HUES64 (cell line): Measurements from ENCODE around the gene TNS4.

Experiments
- H3K27ac ChIP-seq: 2 replicates; pipeline ENCODE4 v1.7.0; 2013; ENCODE audit warnings: low read depth, low read length, inconsistent platforms
- H3K27me3 ChIP-seq: 2 replicates; pipeline ENCODE4 v1.6.1; 2013; ENCODE audit warnings: mild to moderate bottlenecking, low read length; ENCODE audit not compliant: insufficient read depth
- H3K36me3 ChIP-seq: 2 replicates; pipeline ENCODE4 v1.6.1; 2013; ENCODE audit warnings: mild to moderate bottlenecking, low read length; ENCODE audit not compliant: insufficient read depth
- H3K4me1 ChIP-seq: 2 replicates; pipeline ENCODE4 v1.6.1; 2013; ENCODE audit warnings: mild to moderate bottlenecking, low read length, moderate library complexity; ENCODE audit not compliant: insufficient read depth
- H3K4me3 ChIP-seq: 2 replicates; pipeline ENCODE4 v1.5.1; 2013; ENCODE audit warnings: mild to moderate bottlenecking, low read length, moderate library complexity
- H3K9ac ChIP-seq: 2 replicates; pipeline ENCODE4 v1.6.1; 2013; ENCODE audit warnings: mild to moderate bottlenecking, low read depth, low read length
- H3K9me3 ChIP-seq: 2 replicates; pipeline ENCODE4 v1.6.1; 2013; ENCODE audit warnings: low read depth, low read length; ENCODE audit not compliant: insufficient read depth
- WGBS: fragments of 150-250, 120-280 bp; methylation state at CpG from one replicate; pipeline ENCODE4 v1.1.7; 2013; ENCODE audit warnings: missing lambda C conversion rate; 5-methylcytosine and 5-hydroxymethylcytosine counted together

TNS4 gene

DNA sequence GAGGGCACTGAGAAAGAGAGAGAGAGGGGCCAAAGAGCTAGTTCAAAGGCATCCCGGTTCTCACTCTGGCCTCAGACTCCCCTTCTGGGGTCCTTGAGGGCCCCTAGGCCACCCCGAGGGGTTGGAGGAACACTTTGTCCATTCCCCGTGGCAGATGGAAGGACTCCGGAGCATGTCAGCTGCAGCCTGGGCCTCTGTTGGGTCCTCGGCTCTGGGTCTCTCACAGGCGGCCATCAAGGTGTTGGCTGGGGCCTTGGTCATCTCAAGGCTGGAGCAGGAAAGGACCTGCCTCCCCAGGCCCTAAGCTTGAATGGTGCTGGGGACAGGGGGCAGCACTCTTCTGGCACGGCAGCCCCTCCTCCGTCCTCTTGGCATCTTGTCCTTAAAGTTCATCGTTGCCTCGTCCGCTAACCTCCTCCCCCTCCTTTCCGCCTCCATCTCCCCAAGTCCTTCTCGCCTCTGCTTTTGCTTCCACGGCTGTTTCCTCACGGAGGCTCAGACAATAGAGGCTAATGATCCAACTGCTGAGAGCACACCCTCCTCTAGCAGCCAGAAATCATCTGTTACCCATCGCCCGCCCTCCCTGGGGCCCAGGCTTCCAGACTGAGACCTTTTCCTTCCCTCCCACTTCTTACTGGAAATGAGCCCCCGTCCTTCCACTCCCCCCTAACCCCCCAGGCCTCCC lies 40.6 kb upstream of the TNS4 start:
- 75% methylated on average over 18 of the region's 18 CpGs for WGBS
- Histone ChIP-seq H3K4me3 (no peak overlapping the region), H3K27me3 (no peaks in the 10 kb centered on the region), H3K9me3 (no peaks in the 10 kb centered on the region), H3K9ac (no peak overlapping the region), H3K4me1 (no peaks in the 10 kb centered on the region), H3K27ac (no peak overlapping the region), H3K36me3 (no peaks in the 10 kb centered on the region)

DNA sequence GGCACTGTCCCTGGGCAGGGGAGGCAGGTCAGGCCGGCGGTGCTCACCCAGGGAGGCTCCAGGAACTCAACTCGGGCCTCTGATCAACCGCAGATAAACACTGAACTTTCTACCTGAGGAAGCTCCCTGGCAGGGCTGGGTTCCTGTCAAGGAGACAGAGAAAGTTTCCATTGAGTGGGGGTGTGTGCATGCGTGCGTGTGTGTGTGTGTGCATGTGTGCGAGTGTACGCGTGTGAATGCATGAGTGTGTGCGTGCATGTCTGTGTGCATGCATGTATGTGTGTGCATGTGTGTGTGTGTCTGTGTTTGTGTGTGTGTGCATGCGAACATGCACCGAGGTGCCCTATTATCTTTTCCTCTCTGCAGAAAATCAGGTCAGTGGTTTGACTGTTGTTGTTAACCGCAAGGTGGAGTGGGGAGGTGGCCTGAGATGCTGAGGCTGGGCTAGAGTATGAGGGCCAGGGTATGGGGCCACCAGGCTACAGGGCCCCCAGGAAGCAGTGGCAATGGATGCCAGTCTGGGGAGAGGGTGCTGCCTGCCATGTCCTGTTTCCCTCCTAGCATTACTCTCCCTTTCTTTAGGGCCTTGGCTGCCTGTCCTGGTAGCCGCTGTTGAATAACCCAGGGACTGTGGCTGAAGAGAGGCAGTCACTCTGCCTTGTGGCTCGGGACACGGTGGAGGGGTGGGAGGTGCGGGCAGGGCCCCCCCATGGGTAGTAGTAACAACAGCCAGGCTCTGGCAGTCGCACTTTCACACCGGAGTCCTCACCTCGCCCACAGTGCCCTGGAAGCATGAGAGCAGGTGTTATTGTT lies 39.8 kb upstream of the TNS4 start:
- H3K27ac ChIP-seq = no peak overlapping the region
- 93% methylated on average over 20 of the region's 20 CpGs for WGBS
- no peaks in the 10 kb centered on the region for H3K27me3 ChIP-seq
- no peaks in the 10 kb centered on the region for H3K4me1 ChIP-seq
- no peak overlapping the region for H3K9ac ChIP-seq
- no peaks in the 10 kb centered on the region for H3K9me3 ChIP-seq
- H3K4me3 ChIP-seq = no peak overlapping the region
- no peaks in the 10 kb centered on the region for H3K36me3 ChIP-seq

DNA sequence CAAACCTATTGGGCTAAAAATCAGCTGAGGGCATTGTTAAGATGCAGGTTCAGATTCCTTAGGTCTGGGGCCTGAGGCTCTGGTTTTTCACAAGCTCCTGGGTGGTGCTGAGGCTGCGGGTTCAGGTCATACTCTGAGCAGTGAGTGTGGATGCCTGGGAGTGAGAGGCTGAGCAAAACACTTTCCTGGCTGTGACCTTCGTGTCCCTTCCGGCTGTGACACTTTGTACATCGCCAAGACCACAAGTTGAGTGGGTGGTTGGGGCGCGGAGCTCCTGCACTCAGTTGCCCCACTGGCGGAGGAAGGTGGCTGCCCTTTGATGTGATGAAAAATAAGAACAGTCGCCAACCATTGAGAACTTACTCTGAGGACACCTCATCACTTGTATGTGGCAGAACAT lies 39.0 kb upstream of the TNS4 start:
- no peak overlapping the region for H3K27ac ChIP-seq
- no peaks in the 10 kb centered on the region for H3K27me3 ChIP-seq
- WGBS = 95% methylated on average over 8 of the region's 8 CpGs
- H3K9me3 ChIP-seq = no peaks in the 10 kb centered on the region
- H3K9ac ChIP-seq = no peak overlapping the region
- no peaks in the 10 kb centered on the region for H3K4me1 ChIP-seq
- no peak overlapping the region for H3K4me3 ChIP-seq
- H3K36me3 ChIP-seq = no peaks in the 10 kb centered on the region

DNA sequence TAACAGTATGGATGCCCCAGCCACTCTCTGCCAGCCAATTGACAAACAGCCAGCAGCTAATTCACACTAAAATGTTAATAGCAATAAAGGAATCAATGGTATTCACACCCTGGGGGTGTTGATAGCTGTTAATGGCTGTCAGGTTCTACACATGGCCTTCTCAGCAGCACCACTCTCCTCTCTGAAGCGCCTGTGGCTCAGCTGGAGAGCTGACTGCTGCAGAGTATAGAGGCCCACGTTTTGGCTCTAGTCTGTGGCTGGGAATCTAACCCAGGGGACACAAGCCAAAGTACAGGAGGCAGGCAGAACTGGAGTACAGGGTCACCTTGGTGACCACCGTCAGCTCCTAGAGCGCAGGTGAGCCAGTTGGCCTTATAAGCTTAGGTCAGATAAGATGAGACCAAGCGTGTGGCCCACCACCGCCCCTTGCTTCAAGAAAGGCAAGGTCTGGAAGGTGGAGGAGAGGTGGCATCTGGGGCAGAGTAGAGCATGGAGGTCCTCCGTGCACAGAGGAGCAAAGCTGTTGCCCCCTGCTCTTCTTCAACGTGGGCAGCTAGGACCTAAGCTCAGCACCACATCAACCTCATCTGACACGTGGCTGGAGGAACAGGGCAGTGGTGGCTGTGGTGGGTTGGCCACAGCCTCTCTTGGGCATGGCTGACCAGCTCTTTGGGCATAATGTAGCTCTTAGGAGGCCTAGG lies 38.4 kb upstream of the TNS4 start:
- H3K9me3 ChIP-seq = no peaks in the 10 kb centered on the region
- 85% methylated on average over 9 of the region's 9 CpGs for WGBS
- no peak overlapping the region for H3K4me3 ChIP-seq
- H3K27me3 ChIP-seq = no peaks in the 10 kb centered on the region
- no peak overlapping the region for H3K27ac ChIP-seq
- no peaks in the 10 kb centered on the region for H3K36me3 ChIP-seq
- no peaks in the 10 kb centered on the region for H3K4me1 ChIP-seq
- no peak overlapping the region for H3K9ac ChIP-seq

DNA sequence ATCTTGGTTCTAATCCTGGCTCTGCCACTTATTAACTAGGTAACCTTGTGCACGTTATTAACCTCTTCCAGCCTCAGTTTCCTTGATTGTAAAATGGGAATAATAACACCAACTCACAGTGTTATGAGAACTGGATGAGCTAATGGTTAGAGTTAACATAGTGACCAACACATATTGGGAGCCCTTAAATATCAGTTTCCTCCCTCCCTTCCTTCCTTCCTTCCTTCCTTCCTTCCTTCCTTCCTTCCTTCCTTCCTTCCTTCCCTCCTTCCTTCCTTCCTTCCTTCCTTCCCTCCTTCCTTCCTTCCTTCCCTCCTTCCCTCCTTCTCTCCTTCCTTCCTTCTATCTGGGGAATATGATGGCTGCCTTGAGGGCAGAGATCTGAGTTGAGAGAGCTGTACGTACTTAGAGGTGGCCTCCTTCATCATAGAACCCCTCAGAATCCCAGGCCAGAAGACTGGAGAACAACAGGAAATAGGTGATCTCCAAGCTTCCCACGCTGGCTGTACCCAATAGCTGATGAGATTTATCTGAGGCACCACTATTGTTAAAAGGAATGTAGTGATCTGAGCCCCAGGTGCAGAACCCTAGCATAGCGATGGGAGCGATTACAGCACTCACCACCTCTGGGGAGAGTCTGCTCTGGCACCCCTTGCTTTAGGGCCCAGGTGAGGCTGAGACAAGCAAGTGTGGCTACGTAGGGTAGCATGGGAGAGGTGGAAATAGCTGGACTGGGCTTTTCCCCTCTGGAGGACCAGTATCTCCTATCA lies 37.7 kb upstream of the TNS4 start:
- no peak overlapping the region for H3K4me3 ChIP-seq
- WGBS = 87% methylated on average over 6 of the region's 6 CpGs
- H3K27ac ChIP-seq = no peak overlapping the region
- no peak overlapping the region for H3K9ac ChIP-seq
- H3K4me1 ChIP-seq = no peaks in the 10 kb centered on the region
- no peaks in the 10 kb centered on the region for H3K36me3 ChIP-seq
- H3K27me3 ChIP-seq = no peaks in the 10 kb centered on the region
- no peaks in the 10 kb centered on the region for H3K9me3 ChIP-seq

DNA sequence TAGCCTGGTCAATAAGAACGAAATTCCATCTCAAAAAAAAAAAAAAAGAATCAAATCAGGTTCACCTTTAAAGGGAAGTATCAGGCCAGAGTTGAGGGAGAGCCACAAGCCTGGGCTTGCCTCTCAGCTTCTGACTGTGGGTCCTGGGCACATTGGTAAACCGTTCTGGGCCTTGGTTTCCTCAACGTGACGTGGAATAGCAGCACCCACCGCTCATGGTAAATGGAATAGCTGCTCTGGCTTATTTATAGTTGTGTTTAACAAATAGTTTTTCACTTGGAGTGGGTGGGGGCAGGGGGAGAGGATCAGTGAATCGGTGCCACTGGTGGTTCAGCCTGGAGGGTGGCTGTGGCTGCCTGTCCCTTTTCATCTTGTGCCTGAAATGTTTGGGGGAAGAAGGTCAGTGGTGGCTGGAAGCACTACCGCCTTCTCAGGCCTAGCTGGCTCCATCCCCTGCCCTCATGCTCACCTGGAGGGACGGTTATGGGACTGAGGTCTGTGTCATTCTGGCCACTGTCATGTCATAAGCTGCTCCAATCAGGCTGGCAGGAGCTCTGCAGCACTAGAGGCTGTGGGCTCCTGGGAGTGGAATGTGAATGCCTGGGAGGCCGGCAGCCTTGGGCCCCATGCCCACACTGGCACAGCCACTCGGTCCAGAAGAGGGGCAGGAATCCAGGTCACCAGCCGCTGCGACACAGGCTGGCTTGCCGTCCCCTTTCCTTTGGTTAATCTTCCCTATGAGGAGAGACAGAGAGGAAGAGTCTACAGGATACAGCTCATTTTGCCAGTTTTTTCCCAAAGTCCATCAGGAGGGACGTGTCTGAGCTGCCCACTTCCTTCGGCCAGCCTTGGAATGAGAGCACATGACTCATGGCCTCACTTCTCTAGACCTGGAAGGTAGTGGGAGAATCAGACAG lies 36.9 kb upstream of the TNS4 start:
- Histone ChIP-seq H3K4me3 (no peak overlapping the region), H3K9ac (no peak overlapping the region), H3K27me3 (no peaks in the 10 kb centered on the region), H3K9me3 (no peaks in the 10 kb centered on the region), H3K4me1 (no peaks in the 10 kb centered on the region; the same call in 1 of the 2 replicates), H3K27ac (no peak overlapping the region), H3K36me3 (no peaks in the 10 kb centered on the region)
- 95% methylated on average over 15 of the region's 15 CpGs for WGBS

DNA sequence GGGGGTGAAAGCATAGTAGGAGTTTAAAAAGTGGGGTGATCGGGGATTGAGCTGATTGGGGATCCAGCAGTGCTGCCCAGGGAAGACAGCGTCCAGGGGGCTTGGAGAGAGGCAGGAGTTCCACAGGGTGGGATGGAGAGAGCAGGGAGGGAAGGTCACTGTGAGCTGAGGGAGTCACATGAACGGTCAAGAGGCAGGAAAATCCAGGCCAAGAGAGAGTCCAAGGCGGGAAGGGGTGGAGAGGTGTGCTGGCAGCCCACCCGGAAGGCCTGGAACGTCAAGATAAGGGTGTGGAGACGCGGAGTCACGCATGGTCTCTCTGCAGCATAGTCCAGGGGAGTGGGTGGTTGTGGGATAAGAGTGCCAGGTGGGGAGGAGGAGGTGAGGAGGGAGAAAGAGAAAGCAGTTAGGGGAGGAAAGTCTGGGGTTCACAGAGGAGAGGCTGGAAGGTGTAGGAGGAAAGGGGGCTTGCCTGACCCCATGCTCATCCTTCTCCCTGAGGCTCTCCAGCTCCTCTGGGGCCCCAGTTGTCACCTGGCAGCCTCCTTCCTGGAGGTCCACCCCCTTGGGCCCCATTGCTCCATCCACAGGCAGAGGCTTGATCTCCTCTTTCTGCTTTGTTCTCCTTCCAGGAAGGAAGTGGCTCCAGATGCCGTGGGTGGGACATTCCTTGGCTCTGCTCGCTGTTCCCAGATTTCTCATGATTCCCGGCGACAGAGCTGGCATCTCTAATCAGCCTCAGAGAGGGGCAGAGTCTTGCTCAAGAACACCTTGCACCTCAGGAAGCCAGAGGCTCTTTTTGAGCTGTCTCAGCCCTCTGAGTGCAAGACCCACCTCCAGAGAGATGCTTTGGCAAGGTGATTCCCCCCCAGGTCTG lies 35.1 kb upstream of the TNS4 start:
- no peak overlapping the region for H3K9ac ChIP-seq
- 82% methylated on average over 13 of the region's 13 CpGs for WGBS
- H3K4me1 ChIP-seq = no peaks in the 10 kb centered on the region; the same call in 1 of the 2 replicates
- H3K4me3 ChIP-seq = no peak overlapping the region
- H3K27me3 ChIP-seq = no peaks in the 10 kb centered on the region
- no peak overlapping the region for H3K27ac ChIP-seq
- no peaks in the 10 kb centered on the region for H3K9me3 ChIP-seq
- no peaks in the 10 kb centered on the region for H3K36me3 ChIP-seq

DNA sequence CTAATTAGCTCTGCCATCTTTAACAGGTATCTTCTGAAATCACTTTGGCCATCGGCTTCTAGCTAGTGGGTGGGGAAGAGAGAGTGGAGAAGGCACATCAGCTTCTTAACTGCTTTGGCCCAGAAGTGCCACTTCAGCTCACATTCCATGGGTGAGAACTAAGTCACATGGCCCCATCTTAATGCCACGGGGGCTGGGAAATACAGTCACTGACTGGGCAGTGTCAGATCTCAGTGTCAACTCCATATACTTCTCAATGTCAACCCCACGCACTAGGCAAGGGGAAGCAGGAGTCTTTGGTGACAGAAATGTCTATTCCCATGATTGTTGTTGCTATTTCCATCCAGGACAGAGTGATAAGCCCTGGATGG lies 34.5 kb upstream of the TNS4 start:
- H3K27ac ChIP-seq = no peak overlapping the region
- no peak overlapping the region for H3K9ac ChIP-seq
- H3K36me3 ChIP-seq = no peaks in the 10 kb centered on the region
- H3K4me3 ChIP-seq = no peak overlapping the region
- H3K4me1 ChIP-seq = no peaks in the 10 kb centered on the region; the same call in 1 of the 2 replicates
- H3K9me3 ChIP-seq = no peaks in the 10 kb centered on the region
- H3K27me3 ChIP-seq = no peaks in the 10 kb centered on the region
- WGBS = 94% methylated on average over 3 of the region's 3 CpGs

DNA sequence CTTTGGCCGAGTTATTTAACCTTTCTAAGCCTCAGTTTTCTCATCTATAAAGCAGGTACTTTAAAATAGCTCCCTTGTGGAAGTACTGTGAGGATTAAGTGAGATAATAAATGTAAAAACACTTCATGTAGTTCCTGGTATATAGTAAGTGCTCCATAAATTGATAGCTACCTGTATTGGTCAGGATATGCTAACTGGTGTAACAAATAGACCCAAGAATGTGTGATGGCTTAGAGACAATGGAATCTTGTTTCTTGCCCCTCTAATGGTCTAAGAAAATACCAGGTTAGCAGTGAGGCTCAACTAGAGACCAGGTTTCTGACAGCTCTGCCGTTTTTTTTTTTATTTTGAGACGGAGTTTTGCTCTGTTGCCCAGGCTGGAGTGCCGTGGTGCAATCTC lies 34.0 kb upstream of the TNS4 start:
- no peak overlapping the region for H3K4me3 ChIP-seq
- H3K27me3 ChIP-seq = no peaks in the 10 kb centered on the region
- H3K9ac ChIP-seq = no peak overlapping the region
- H3K27ac ChIP-seq = no peak overlapping the region
- WGBS = 93% methylated on average over 3 of the region's 4 CpGs
- H3K9me3 ChIP-seq = no peaks in the 10 kb centered on the region
- H3K4me1 ChIP-seq = no peaks in the 10 kb centered on the region; the same call in 1 of the 2 replicates
- H3K36me3 ChIP-seq = no peaks in the 10 kb centered on the region
